ENCODE measurements around the gene CACNA1C. TPM values are rescaled to one million over a fixed set of nuclear protein-coding genes. Genes with fewer than 3 reads are reported as not detected.

CACNA1C gene
- total RNA-seq, 1 donor from 2014 or later = 11.7 TPM

- Mint-ChIP-seq H3K36me3 (ENCODE audit: insufficient read depth) (no peaks in the 10 kb centered on the region), H3K4me1 (ENCODE audit: low read depth) (no peaks in the 10 kb centered on the region), H3K27me3 (peaks cover 10% of the 10 kb centered on the region), H3K4me3 (ENCODE audit: low read depth) (no peak overlapping the region), H3K27ac (no peak overlapping the region), H3K9me3 (ENCODE audit: low read depth) (peaks cover 6% of the 10 kb centered on the region)
- DNase-seq (ENCODE audit: low spot score, unreplicated experiment) = no peak
- TF ChIP-seq, protein P1, sequence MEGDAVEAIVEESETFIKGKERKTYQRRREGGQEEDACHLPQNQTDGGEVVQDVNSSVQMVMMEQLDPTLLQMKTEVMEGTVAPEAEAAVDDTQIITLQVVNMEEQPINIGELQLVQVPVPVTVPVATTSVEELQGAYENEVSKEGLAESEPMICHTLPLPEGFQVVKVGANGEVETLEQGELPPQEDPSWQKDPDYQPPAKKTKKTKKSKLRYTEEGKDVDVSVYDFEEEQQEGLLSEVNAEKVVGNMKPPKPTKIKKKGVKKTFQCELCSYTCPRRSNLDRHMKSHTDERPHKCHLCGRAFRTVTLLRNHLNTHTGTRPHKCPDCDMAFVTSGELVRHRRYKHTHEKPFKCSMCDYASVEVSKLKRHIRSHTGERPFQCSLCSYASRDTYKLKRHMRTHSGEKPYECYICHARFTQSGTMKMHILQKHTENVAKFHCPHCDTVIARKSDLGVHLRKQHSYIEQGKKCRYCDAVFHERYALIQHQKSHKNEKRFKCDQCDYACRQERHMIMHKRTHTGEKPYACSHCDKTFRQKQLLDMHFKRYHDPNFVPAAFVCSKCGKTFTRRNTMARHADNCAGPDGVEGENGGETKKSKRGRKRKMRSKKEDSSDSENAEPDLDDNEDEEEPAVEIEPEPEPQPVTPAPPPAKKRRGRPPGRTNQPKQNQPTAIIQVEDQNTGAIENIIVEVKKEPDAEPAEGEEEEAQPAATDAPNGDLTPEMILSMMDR (IDR thresholded peaks at IDR 0.05; ENCODE audit: unreplicated experiment) = no peak
These were observed 601.5 kb downstream of the CACNA1C start for GRCh38 chr12:2654311-2654710.

- no peak overlapping the region for H3K4me3 Mint-ChIP-seq (ENCODE audit: low read depth)
- TF ChIP-seq, protein P1 (IDR thresholded peaks at IDR 0.05; ENCODE audit: unreplicated experiment) = no peak
- no peaks in the 10 kb centered on the region for H3K36me3 Mint-ChIP-seq (ENCODE audit: insufficient read depth)
- H3K27ac Mint-ChIP-seq = no peak overlapping the region
- no peaks in the 10 kb centered on the region for H3K4me1 Mint-ChIP-seq (ENCODE audit: low read depth)
- H3K9me3 Mint-ChIP-seq (ENCODE audit: low read depth) = peaks cover 6% of the 10 kb centered on the region
- no peak for DNase-seq (ENCODE audit: low spot score, unreplicated experiment)
- H3K27me3 Mint-ChIP-seq = peaks cover 7% of the 10 kb centered on the region
These were observed 602.0 kb downstream of the CACNA1C start for GRCh38 chr12:2654741-2655140.

- Mint-ChIP-seq H3K36me3 (ENCODE audit: insufficient read depth) (no peaks in the 10 kb centered on the region), H3K27me3 (no peaks in the 10 kb centered on the region), H3K9me3 (ENCODE audit: low read depth) (no peaks in the 10 kb centered on the region), H3K4me3 (ENCODE audit: low read depth) (no peak overlapping the region), H3K4me1 (ENCODE audit: low read depth) (no peaks in the 10 kb centered on the region), H3K27ac (no peak overlapping the region)
- DNase-seq (ENCODE audit: low spot score, unreplicated experiment) = no peak
- TF ChIP-seq, protein P1 (IDR thresholded peaks at IDR 0.05; ENCODE audit: unreplicated experiment) = no peak
These were observed 609.7 kb downstream of the CACNA1C start for GRCh38 chr12:2662524-2662923.

GRCh38 chr12:2664721-2665577 lies 612.2 kb downstream of the CACNA1C start:
- Mint-ChIP-seq H3K4me1 (ENCODE audit: low read depth) (no peaks in the 10 kb centered on the region), H3K9me3 (ENCODE audit: low read depth) (no peaks in the 10 kb centered on the region), H3K4me3 (ENCODE audit: low read depth) (no peak overlapping the region), H3K27me3 (no peaks in the 10 kb centered on the region), H3K36me3 (ENCODE audit: insufficient read depth) (no peaks in the 10 kb centered on the region), H3K27ac (no peak overlapping the region)
- no peak for DNase-seq (ENCODE audit: low spot score, unreplicated experiment)
- TF ChIP-seq, protein P1 (IDR thresholded peaks at IDR 0.05; ENCODE audit: unreplicated experiment) = no peak

DNA sequence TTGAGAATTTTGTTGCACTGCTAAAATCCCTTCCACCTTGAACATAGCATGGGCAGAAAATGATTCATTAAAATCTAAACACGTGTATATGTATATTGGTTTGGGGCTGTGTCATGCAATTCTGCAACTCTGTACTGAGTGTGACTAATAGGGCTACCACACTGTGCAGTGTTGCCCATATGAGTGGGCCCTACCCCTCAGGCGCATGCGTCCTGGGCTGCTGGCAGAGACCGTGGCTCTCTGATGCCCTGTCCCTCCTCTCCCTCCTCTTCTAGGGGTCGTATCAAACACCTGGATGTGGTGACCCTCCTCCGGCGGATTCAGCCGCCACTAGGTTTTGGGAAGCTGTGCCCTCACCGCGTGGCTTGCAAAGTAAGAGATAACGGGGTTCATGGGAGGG lies 613.6 kb downstream of the CACNA1C start:
- no peaks in the 10 kb centered on the region for H3K9me3 Mint-ChIP-seq (ENCODE audit: low read depth)
- DNase-seq (ENCODE audit: low spot score, unreplicated experiment) = no peak
- no peak overlapping the region for H3K4me3 Mint-ChIP-seq (ENCODE audit: low read depth)
- H3K36me3 Mint-ChIP-seq (ENCODE audit: insufficient read depth) = no peaks in the 10 kb centered on the region
- no peak overlapping the region for H3K27ac Mint-ChIP-seq
- TF ChIP-seq, protein P1 (IDR thresholded peaks at IDR 0.05; ENCODE audit: unreplicated experiment) = no peak
- H3K4me1 Mint-ChIP-seq (ENCODE audit: low read depth) = no peaks in the 10 kb centered on the region
- H3K27me3 Mint-ChIP-seq = no peaks in the 10 kb centered on the region

Measured in progenitor cell of endocrine pancreas (in vitro differentiated cells).